Sigmoid colon (tissue), 7 donors: ENCODE results near the gene USB1. TPM values are rescaled to one million over a fixed set of nuclear protein-coding genes. Genes with fewer than 3 reads are reported as not detected.

Experiments used
- DNase-seq: peaks from one replicate; pipeline ENCODE4 v3.0.0-alpha.2; 2019
- H3K27ac ChIP-seq, 4 donors: fragments of 200-600 bp; sonication (generic); one replicate each; pipeline ENCODE4 v1.5.1; 2016 to 2019; ENCODE audit warnings: mild to moderate bottlenecking in 1 of 4
- H3K27me3 ChIP-seq, 3 donors: fragments of 200-600 bp; sonication (generic); one replicate each; pipeline ENCODE4 v1.5.1; 2019; ENCODE audit warnings: mild to moderate bottlenecking in 1 of 3
- H3K36me3 ChIP-seq, 4 donors: fragments of 200-600 bp; sonication (generic); one replicate each; pipeline ENCODE4 v1.5.1; 2016 to 2019
- H3K4me1 ChIP-seq, 4 donors: fragments of 200-600 bp; sonication (generic); one replicate each; pipeline ENCODE4 v1.5.1; 2017 to 2019
- H3K4me3 ChIP-seq, 4 donors: fragments of 200-600 bp; sonication (generic); one replicate each; pipeline ENCODE4 v1.5.1; 2017 to 2019; ENCODE audit warnings: mild to moderate bottlenecking in 2 of 4, moderate library complexity in 1 of 4
- H3K9me3 ChIP-seq, 4 donors: fragments of 200-600 bp in 3 of 4; sonication (generic) in 3 of 4; one replicate each; pipeline versions ENCODE4 v1.5.1 to v1.6.1; 2013 to 2019
- EP300 ChIP-seq, 4 donors: sonication (generic); formaldehyde crosslinking; IDR thresholded peaks; one replicate each; pipeline ENCODE4 v1.6.1; 2017; ENCODE audit warnings: antibody characterized with exemption in 4 of 4
- POLR2A ChIP-seq, 2 donors: fragments of 450-650 bp; IDR thresholded peaks; one replicate each; pipeline ENCODE4 v1.6.1; 2016; ENCODE audit warnings: antibody characterized with exemption in 2 of 2, mild to moderate bottlenecking in 2 of 2, moderate library complexity in 2 of 2
- POLR2AphosphoS5 ChIP-seq, 4 donors: sonication (generic); formaldehyde crosslinking; IDR thresholded peaks; one replicate each; pipeline ENCODE4 v1.6.1; 2017; ENCODE audit warnings: antibody characterized with exemption in 4 of 4
- WGBS, 2 donors: extraction: QIAGEN DNeasy Blood & Tissue Kit; methylation state at CpG; one replicate each; pipeline ENCODE4 v1.1.7; 2013; 5-methylcytosine and 5-hydroxymethylcytosine counted together
- intact Hi-C: fragments of 100-400 bp; cut with DNase I; formaldehyde crosslinking; loops from one replicate; pipeline ENCODE4 v1.15.1; 2023
- polyA plus RNA-seq, 3 donors: library from polyadenylated mRNA; stranded (reverse); fragments of 200-250 nt; gene quantifications; one replicate each; pipeline ENCODE4 v1.2.3, GENCODE V29; 2013
- total RNA-seq, 4 donors: library from RNA; depleted of rRNA; stranded (reverse); fragments of >200 nt; gene quantifications; one replicate each; pipeline ENCODE4 v1.1.0, GENCODE V29; 2016
- TF ChIP-seq, protein P1 (sequence below), 4 experiments: fragments of 450-650 bp in 3 of 4; fragments of 200-600 bp in 1 of 4; IDR thresholded peaks; one replicate each; pipeline ENCODE4 v1.5.1; 2016 to 2019; ENCODE audit warnings: antibody characterized with exemption in 4 of 4, mild to moderate bottlenecking in 3 of 4, moderate library complexity in 2 of 4
- donor health status: healthy with polysubstance abuse.
- donor health status: Bipolar disorder and iron deficiency.
- donor health status: healthy.

USB1 gene
- total and polyA plus RNA-seq, 7 donors: 19.9 to 44.9 (median 36.6) TPM

DNA sequence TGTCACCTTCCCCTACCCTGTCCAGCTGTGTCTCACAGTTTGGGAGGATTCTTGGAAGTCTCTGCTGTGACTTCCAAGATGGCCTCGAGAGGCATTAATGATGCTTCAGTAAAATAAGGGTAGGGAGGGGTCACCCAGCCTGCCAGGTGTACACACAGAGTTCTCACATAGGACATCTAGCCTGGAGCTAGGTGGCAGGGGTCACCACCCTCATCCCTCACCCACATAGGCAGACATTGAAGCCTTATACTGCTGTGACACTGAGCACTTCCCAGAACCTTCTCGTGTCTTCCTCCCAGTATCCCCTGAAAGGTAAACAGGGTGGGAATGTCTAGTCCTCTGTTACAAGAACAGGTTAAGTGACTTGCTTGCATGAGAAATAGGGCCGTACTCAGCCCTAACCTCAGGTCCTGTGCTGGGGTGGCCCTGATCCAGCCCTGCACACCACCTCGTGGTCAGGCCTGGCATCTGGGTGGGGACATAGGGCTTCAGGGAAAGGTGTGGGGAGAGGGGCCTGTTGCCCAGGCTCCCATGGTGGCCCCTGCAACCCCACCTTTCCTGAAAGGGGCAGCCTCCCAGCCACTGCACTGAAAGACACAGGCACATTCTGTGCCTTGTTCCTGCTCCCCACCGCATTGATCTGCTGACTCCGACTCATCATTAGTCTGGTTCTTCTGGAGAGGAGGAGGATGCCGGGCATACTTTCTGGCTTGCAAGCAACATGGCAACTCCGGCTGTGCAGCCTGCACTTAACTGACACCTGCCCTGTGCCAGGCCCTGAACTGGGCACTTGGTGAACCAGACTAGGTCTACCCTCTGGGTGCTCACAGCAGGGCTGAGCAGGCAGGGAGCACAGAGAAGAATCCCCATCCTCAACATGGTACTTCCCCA lies 20.7 kb downstream of the USB1 start:
- TF ChIP-seq POLR2A (IDR thresholded peaks at IDR 0.05) (no peak), EP300 (IDR thresholded peaks at IDR 0.05) (no peak), POLR2AphosphoS5 (IDR thresholded peaks at IDR 0.05) (no peak)
- TF ChIP-seq, protein P1, sequence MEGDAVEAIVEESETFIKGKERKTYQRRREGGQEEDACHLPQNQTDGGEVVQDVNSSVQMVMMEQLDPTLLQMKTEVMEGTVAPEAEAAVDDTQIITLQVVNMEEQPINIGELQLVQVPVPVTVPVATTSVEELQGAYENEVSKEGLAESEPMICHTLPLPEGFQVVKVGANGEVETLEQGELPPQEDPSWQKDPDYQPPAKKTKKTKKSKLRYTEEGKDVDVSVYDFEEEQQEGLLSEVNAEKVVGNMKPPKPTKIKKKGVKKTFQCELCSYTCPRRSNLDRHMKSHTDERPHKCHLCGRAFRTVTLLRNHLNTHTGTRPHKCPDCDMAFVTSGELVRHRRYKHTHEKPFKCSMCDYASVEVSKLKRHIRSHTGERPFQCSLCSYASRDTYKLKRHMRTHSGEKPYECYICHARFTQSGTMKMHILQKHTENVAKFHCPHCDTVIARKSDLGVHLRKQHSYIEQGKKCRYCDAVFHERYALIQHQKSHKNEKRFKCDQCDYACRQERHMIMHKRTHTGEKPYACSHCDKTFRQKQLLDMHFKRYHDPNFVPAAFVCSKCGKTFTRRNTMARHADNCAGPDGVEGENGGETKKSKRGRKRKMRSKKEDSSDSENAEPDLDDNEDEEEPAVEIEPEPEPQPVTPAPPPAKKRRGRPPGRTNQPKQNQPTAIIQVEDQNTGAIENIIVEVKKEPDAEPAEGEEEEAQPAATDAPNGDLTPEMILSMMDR (IDR thresholded peaks at IDR 0.05): no peak
- intact Hi-C loops: loop anchor here (1.0 to 10.0 kb wide), 5 partner anchors 17 to 465 kb away; partner anchors contain the start of genes CSNK2A2 and GINS3

DNA sequence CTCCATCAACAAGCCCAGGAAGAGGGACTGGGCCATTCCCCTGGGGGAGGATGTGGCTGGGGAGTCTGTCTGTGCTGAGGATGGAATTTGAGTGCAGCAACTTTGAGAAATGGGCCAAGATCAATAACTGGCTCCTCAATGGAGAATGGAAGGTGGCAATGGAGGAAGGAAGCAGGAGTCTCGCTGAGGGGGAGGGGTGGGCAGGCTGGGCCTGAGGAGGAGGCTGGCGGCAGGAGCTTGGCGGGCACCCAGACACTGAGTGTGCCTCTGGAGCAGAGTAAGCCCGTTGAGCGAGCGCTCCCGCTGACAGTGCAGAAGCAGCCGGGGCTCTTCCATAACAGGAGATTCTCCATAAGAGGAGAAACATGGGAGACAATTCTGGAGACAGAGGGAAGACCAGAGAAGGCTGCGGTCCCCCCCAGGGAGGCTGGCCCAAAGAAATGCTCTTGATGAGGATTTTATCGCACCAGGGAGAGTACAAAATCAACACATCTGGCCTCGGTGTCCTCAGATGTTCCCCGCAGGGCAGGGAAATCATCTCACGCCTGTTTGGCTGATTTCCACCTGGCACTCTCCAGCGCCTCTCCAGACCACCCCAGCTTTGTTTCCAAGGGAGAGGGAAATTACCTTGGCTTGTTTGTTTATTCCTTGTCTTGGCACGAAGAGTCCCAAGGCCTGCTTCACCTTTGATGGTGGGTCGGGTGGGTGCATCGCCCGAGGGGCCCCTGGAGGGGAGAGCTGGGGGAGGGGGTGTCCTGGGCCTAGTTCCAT lies 21.6 kb downstream of the USB1 start:
- no peaks in the 10 kb centered on the region for H3K27me3 ChIP-seq
- intact Hi-C loops: loop anchor here (1.0 to 10.0 kb wide), 3 partner anchors 17 to 465 kb away; partner anchors contain the start of gene GINS3
- peak; percentile 94 for DNase-seq
- H3K27ac ChIP-seq: peak overlapping the region; percentile 70 to 85 (median 76)
- peak in 3 of 4 donors; percentile 21 to 50 (median 47) for TF ChIP-seq POLR2AphosphoS5 (IDR thresholded peaks at IDR 0.05)
- TF ChIP-seq, protein P1 (IDR thresholded peaks at IDR 0.05): no peak
- peak overlapping the region in 1 of 4 donors; percentile 8 for H3K4me3 ChIP-seq
- 6 to 39% methylated on average over 18 of the region's 18 CpGs for WGBS, 2 donors
- H3K36me3 ChIP-seq: peaks cover 0 to 24% (median 6%) of the 10 kb centered on the region in 4 donors
- H3K9me3 ChIP-seq: no peaks in the 10 kb centered on the region
- peaks cover 1 to 67% (median 61%) of the 10 kb centered on the region in 4 donors for H3K4me1 ChIP-seq

More for the DNA sequence above, 20.7 kb downstream of the USB1 start:
- Histone ChIP-seq H3K27me3 (no peaks in the 10 kb centered on the region), H3K9me3 (no peaks in the 10 kb centered on the region), H3K4me1 (peaks cover 1 to 66% (median 52%) of the 10 kb centered on the region in 4 donors), H3K36me3 (peaks cover 0 to 29% (median 6%) of the 10 kb centered on the region in 4 donors), H3K4me3 (no peak overlapping the region), H3K27ac (peak overlapping the region; percentile 70 to 85 (median 76))
- 66 to 86% methylated on average over 8 of the region's 8 CpGs for WGBS, 2 donors
- DNase-seq: no peak

DNA sequence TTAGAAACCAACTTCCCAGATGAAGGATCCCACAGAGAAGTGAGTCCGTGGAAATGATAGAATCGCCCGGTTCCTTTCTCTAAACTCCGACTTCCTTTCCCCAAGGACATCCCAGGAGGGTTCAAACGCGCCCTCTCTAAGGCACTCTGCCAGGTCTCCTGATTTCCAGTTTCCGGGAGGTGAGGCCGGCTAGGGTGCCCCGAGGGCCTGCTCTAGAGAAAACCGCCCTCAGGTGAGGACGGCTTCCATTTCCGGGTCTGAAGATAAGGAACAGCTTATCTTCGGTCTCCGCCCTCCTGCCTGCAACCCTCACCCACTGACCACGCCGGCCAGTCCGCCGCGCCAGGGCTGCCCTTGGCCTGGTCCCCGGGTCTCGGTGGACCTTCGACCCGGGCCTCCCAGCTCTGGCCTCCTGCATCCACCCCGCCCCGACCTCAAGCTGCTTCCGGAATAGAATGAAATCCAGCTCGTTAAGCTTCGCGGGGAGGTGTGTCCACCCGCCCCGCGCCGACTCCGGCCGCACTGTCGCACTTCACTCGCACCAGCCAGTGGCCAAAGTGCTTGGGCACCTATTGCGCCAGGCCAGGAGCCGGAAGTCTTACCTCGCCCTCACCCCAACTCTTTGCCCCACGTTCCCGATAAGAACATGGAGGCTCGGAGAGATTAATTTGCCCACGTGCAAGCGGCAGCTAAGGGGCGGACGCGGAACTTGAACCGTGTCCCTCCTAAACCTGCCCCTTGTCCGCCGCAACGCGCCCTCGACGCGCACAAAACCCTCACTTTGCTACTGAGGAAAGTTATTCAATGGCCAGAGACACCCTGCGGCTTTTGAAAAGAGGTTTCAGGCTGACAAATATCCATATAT lies 23.5 kb downstream of the USB1 start:
- intact Hi-C loops: loop anchor here (5.0 to 10.0 kb wide), 2 partner anchors 370 to 463 kb away; partner anchors contain the start of gene GINS3

More for the DNA sequence above, 23.5 kb downstream of the USB1 start:
- H3K9me3 ChIP-seq: no peaks in the 10 kb centered on the region
- H3K4me3 ChIP-seq: peak overlapping the region; percentile 51 to 89 (median 70)
- TF ChIP-seq, protein P1 (IDR thresholded peaks at IDR 0.05): no peak
- TF ChIP-seq POLR2AphosphoS5 (IDR thresholded peaks at IDR 0.05) (no peak), EP300 (IDR thresholded peaks at IDR 0.05) (no peak), POLR2A (IDR thresholded peaks at IDR 0.05) (no peak)
- peaks cover 1 to 74% (median 64%) of the 10 kb centered on the region in 4 donors for H3K4me1 ChIP-seq
- H3K27ac ChIP-seq: peak overlapping the region; percentile 86 to 91 (median 89)
- no peak for DNase-seq
- 3 to 13% methylated on average over 57 of the region's 57 CpGs for WGBS, 2 donors
- H3K27me3 ChIP-seq: no peaks in the 10 kb centered on the region
- peaks cover 0 to 6% (median under 1%) of the 10 kb centered on the region in 4 donors for H3K36me3 ChIP-seq
